ENCODE measurements around the gene MINAR1.
"Not testable (repeated sequence)": the region's sequence is repeated elsewhere in the genome, so short reads cannot be mapped to it uniquely, and the experiment has no call there.

MINAR1 gene, protein sequence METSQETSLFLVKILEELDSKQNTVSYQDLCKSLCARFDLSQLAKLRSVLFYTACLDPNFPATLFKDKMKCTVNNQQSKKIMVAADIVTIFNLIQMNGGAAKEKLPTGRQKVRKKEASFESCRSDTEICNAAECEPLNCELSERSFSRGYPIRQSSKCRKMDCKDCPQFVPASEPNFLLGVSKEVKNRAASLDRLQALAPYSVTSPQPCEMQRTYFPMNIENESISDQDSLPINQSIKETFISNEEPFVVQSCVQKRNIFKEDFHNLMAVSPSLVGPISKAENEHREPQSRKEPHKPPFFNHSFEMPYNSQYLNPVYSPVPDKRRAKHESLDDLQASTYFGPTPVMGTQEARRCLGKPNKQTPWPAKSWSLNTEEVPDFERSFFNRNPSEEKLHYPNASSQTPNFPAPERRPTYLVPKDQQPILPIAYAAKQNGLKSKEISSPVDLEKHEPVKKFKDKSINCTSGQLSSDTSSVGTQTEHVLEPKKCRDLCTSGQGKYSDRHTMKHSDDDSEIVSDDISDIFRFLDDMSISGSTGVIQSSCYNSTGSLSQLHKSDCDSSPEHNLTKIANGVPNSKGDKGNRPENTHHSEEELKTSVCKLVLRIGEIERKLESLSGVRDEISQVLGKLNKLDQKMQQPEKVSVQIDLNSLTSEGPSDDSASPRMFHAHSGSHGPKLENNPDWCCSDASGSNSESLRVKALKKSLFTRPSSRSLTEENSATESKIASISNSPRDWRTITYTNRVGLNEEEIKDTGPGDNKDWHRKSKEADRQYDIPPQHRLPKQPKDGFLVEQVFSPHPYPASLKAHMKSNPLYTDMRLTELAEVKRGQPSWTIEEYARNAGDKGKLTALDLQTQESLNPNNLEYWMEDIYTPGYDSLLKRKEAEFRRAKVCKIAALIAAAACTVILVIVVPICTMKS

GRCh38 chr15:79431636-79432344 is at the start of gene MINAR1:
Gene MINAR1 (plus strand): TSS chr15:79432336. CDS start chr15:79456148, 23,812 bp downstream.
- DNase-seq = peak; percentile 82

GRCh38 chr15:79394231-79394630 is 37.9 kb upstream of the MINAR1 start:
- no peak for DNase-seq

- no peak for DNase-seq
Measured at GRCh38 chr15:79396850-79397249, 35.3 kb upstream of the MINAR1 start.

DNA sequence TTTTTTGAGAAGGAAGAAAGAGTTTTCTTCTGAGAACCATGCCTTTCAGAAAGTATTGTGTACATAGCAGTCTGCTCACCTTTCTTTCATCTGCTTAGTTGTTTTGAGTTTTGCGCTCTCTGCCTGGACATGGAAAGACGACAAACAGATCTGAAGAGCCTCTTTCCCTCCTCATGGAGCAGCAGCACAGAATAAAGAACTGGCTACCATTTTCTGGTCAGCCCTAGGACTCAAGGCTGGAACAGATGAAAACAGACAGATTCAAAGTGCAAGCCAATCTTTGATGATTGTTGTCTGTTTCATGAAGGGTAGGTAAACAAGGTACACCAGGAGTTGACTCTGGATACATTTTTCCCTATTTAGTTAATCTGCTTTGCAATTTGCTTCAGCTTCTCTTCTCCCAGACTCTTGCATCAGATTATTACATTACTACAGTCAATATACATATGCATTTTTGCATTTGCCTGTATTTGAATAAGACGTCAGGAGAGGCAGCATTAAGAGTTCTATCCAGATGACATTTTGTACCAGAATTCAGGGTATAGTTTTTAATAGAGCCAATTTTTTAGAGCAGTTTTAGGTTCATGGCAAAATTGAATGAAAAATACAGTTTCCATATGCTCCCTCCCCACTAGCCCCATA is 34.7 kb upstream of the MINAR1 start:
- DNase-seq = no peak

- DNase-seq = no peak
Measured at GRCh38 chr15:79399606-79400005, 32.5 kb upstream of the MINAR1 start.

- no peak for DNase-seq
Measured at GRCh38 chr15:79400650-79401049, 31.5 kb upstream of the MINAR1 start.

GRCh38 chr15:79401301-79401700 is 30.8 kb upstream of the MINAR1 start:
- DNase-seq = no peak

- no peak for DNase-seq
Measured at GRCh38 chr15:79402136-79402535, 30.0 kb upstream of the MINAR1 start.

- no peak for DNase-seq
Measured at GRCh38 chr15:79403501-79403900, 28.6 kb upstream of the MINAR1 start.

DNA sequence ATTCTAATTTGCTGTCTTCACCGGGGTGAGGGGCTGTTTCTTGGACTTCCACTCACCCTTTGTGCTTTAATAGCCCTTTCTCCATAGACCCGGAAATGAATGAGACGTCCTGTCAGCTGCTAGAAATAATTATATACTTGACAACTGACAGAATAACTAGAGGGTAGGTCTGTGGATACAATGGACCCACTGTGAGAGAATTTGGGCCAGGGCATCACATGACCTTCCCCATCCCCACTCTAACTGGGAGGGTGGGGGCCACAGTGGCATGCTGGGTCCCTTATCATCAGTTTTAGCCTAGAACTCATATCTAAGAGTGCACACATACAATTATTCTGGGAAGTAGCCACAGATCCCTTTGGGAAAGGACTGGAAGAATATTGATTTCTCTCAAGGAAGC is 25.9 kb upstream of the MINAR1 start:
- DNase-seq = peak; percentile 53

GRCh38 chr15:79408041-79408440 is 24.1 kb upstream of the MINAR1 start:
- no peak for DNase-seq

DNA sequence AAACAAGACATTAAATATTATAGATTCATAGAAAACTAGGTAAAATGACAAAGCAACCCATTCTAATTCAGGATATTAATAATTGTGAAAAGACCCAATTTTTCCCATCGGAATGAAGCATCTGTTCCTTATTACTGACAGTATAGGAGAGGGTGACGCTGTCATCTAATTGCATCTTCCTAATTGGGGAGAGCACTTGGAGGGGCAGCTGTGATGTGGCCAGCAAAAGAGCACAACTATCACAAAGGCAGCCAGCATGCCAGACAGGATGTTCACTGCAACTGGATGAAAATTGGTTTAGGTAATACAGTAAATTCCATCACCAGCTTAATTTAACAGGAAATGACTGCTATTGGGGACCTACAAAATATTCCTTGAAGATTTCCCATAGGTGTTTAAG is 21.9 kb upstream of the MINAR1 start:
- DNase-seq = peak; percentile 53

DNA sequence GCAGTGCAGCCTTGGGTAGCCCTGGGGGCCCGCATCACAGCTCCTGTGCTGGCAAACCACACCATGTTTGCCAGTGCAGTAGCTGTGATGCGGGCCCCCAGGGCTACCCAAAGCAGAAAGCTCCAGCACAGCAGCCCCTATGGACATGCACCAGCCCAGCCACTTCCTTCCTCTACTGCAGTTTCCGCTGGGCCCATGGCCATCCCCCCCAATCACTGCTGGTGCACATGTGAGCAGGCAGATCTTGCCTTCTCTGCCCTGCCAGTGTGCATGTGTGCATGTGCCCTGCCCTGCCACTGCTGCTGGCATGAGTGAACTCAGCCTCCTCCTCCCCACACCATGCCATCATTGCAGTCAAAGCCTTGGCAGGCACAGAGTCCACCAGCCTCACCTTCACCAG is 20.1 kb upstream of the MINAR1 start:
- no peak for DNase-seq

- DNase-seq = no peak
Measured at GRCh38 chr15:79412429-79412828, 19.7 kb upstream of the MINAR1 start.

GRCh38 chr15:79416876-79417275 is 15.3 kb upstream of the MINAR1 start:
- no peak for DNase-seq

DNA sequence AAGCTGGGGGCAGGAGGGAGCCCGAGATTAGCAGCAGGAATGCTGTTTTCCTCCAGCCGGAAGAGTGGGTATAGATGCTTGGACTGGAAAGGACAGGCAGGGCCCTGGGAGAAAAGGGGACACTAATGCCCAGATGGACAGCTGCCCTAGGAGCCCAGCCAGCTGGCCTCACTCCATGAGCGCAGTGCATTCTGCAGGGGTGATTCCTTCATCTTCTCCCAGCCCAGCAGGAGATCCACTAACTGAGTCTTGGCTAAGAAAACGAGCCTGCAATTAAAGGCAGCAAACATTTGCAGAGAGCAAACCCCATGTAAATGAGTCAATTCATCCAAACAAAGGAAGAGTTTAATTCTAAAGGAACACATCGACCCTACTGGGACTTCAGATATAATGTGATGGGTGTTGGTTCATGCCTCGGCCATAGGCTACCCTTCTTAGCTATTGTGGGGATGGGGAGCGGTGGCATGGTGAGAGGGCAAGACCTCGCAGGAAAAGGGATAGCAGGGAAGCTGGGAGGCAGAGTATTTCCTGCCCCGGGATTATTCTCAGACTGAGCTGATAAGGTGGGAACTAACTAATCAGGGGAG is 13.3 kb upstream of the MINAR1 start:
- peak; percentile 55 for DNase-seq

DNA sequence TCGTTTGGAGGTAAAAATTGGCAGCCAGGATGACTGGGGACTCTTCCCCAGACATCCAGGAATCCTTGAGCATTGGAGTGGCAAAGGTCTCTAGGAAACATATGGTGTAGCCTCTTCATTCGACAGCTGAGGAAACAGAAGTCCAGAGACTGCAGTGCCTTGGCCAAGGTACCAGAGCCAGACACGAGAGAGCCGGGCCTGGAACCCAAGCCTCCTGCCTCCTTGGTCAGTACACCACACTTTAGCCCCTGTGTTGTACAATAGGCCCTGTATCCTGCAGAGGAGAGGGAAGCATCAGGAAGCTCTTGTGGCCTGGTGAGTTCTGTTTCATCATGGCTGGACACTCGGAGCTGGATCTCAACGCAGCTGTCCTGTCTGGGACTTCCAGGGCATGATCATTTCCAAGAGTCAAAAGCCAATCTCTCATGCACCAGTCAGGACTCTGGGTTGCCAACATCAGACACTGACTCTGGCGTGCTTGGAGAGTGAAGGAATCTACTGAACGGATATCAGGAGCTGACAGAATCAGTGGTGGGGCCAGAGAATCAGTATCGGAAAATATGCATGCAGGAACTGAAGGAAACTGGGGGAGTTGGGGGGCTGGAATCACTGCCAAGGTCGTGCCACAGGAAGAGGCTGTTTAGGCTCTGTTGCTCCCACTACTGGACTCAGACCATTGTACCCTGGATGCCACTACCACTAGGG is 6.4 kb upstream of the MINAR1 start:
- DNase-seq = no peak

DNA sequence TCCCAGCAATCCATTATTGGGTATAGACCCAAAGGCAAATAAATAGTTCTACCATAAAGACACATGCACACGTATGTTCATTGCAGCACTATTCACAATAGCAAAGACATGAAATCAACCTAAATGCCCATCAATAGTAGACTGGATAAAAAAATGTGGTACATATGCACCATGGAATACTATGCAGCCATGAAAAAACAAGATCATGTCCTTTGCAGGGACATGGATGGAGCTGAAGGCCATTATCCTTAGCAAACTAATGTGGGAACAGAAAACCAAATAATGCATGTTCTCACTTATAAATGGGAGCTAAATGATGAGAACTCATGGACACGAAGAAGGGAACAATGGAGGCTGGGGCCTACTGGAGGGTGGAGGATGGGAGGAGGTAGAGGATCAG is 5.2 kb upstream of the MINAR1 start:
- DNase-seq = not testable (repeated sequence)

- DNase-seq = no peak
Measured at GRCh38 chr15:79427781-79428598, 4.1 kb upstream of the MINAR1 start.

DNA sequence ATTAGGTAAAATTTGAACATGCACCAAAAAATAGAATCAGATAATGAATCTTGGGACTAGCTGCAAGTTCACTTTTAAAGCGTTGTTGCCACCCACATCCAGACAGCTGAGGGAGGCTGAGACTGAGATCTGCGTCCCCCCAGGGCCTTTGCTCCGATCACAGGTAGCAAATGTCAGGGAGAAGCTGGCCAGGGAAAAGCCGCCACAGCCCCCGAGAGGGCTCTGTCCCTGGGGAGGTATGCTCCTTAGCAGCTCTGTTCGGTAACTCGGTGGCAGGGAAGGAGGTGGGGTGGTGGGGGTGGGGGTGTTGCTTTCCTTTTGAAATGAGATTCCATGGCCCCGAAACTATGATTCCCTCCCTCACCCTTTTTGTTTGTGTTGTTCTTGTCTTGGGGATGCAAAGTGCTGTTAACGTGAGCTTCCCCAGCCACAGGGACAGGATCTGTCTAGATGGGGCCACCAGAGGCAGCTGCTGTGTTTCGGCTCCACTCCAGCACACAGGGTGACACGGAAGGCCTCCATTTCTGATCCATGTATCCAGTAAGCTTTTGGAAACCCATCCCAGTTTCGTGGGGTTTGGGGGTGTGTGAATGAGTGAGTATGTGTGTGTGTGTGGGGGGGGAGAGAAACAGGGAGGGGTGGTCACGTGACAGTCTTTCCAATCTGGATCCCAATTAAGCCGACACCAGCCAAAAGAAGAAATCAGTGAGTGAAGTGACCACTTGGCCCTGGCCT is 1.1 kb upstream of the MINAR1 start:
- DNase-seq = peak; percentile 68

All from eye (tissue), 1 donor.